ENCODE results near the gene RSBN1.
"Not testable (repeated sequence)": the region's sequence is repeated elsewhere in the genome, so short reads cannot be mapped to it uniquely, and the experiment has no call there.

The RSBN1 gene

DNA sequence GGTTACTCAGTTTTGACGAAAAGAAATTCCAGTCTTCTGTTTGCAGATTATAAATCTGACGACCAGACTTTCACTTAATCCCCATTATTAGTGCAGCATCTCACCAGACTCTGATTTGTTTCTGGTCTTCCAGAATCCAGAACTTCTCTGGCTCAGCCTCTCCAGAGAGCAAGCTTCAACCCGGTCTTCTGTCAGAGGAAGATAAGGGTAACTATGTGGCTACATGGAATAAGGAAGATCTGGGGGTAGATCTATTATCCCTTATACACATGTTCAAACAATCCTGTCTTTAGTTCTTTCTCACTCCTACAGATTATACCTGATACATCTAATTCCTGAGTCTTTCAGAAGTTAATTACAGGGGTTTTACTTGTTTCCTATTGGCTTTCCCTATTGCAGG is 62.9 kb downstream of the RSBN1 start:
- in situ Hi-C loops (cut with MboI; ENCODE audit: low sequenced_read_pairs), result no loop called here

DNA sequence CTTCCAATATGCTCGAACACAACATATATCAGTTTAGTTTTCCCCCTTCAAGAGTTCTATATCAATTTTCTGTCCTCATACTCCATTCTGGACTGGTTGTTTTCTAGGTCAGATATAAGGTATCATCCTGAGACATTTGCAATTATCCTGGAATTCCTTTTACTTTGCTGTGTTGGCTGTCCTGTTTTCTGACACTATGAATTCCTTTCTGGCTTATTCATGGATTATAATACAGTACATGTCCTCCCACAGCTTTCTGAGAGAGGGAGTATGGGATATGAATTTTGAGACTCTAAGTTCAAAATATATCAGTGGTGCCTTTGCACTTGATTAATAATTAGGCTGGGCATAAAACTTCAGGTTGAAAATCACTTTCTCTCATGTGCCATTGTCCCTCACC is 64.9 kb downstream of the RSBN1 start:
- in situ Hi-C loops (cut with MboI; ENCODE audit: low sequenced_read_pairs), result no loop called here

DNA sequence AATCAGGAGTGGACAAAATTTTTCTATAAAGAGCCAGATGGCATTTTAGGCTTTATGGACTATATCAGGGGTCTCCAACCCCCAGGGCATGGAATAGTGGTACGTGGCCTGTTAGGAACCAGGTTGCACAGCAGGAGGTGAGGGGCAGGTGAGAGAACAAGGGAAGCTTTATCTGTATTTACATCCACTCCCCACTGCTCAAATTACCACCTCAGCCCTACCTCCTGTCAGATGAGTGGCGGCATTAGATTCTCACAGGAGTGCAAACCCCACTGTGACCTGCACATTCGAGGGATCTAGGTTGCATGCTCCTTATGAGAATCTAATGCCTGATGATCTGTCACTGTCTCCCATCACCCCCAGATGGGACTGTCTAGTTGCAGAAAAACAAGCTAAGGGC is 66.9 kb downstream of the RSBN1 start:
- in situ Hi-C loops (cut with MboI; ENCODE audit: low sequenced_read_pairs), result no loop called here

DNA sequence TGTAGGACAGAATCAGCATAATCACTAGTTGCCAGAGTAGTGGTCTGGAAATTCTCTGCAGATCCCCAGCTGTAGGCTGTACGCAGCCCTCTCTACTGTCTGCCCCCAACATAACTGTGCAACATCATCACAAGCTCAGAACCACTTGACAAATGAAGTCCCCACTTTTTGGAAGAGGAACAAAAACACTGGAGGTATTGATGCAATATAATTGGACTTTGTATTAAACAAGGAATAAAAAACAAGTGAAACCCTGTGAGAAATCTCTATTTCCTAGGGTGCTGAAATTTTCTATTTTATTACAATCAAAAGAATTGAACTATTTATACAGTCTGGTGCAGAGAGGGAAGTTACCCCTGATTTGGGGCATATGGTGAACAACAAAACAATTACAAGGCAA is 68.2 kb downstream of the RSBN1 start:
- in situ Hi-C loops (cut with MboI; ENCODE audit: low sequenced_read_pairs), result no loop called here

DNA sequence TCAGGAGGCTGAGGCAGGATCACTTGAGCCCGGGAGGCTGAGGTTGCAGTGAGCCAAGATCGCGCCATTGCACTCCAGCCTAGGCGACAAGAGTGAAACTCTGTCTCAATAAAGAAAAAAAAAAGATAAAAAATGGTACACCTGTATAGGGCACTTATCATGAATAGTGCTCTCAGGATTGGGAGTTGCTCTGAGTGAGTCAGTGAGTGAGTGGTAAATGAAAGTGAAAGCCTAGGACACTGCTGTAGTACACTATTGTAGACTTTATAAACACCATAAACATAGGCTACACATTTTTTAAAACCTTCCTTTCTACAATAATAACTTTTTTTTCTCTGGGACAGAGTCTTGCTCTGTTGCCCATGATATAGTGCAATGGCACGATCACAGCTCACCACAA is 69.8 kb downstream of the RSBN1 start:
- in situ Hi-C loops (cut with MboI; ENCODE audit: low sequenced_read_pairs), result no loop called here

DNA sequence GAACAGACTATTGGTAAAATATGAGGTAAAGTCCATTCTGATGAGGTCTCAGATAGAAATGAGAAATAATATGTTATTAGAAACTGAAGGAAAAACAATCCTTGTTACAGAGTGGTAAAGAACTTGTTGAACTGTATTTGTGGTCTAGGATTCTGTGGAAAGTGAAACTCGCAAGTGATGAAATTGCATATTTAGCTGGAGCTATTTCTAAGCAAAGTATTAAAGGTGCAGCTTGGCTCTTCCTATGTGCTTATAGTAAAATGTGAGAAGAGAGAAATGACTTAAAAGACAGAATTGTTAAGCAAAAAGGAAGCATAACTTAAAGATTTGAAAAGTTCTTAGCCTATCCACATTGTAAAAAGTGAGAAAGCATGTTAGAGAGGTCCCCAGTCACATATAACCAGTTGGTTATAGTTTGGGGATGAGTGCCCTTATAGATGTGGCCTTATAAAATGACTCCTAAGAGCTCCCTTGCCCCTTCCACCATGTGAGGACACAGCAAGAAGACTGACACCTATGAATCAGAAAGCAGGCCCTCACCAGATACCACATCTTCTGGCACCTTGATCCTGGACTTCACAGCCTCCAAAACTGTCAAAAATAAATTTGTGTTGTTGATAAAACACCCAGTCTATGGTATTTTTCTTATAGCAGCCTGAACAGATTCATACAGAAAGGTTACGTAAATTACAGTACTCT is 77.8 kb downstream of the RSBN1 start:
- in situ Hi-C loops (cut with MboI; ENCODE audit: low sequenced_read_pairs), result no loop called here

DNA sequence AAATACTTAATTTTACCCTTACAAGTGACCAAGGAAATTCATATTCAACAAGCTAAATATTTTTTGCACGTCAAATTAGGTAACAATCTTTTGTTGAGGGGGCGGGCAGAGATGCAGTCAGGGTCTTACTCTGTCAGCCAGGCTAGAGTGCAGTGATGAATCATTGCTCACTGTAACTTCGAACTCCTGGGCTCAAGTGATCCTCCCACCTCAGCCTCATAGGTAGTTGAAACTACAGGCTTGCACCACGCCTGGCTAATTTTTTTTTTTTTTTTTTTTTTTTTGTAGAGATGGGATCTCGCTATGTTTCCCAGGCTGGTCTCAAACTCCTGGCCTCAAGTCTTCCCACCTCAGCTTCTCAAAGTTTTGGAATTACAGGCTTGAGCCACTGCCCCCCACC is 79.5 kb downstream of the RSBN1 start:
- in situ Hi-C loops (cut with MboI; ENCODE audit: low sequenced_read_pairs), result no loop called here

DNA sequence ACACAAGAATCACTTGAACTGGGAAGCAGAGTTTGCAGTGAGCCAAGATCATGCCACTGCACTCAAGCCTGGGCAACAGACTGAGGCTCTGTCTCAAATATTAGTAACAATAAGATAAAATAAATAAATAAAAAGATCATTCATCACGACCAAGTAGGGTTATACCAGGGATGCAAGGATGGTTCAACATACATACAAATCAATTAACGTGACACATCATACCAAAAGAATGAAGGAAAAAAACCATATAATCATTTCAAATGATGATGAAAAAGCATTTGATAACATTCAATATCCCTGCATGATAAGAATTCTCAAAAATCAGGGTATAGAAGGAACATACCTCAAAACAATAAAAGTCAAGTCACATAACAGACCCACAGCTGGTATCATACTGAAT is 91.3 kb downstream of the RSBN1 start:
- in situ Hi-C loops (cut with MboI; ENCODE audit: low sequenced_read_pairs), result no loop called here

DNA sequence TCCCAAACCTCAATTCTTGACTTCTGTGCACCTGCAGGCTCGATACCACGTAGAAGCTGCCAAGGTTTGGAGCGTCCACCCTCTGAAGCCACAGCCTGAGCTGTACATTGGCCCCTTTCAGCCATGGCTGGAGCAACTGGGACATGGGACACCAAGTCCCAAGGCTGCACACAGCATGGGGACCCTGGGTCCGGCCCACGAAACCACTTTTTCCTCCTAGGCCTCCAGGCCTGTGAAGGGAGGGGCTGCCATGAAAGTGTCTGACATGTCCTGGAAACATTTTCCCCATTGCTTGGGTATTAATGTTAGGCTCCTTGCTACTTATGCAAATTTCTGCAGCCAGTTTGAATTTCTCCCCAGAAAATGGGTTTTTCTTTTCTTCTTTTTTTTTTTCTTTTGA is 93.7 kb downstream of the RSBN1 start:
- in situ Hi-C loops (cut with MboI; ENCODE audit: low sequenced_read_pairs), result not testable (repeated sequence)

DNA sequence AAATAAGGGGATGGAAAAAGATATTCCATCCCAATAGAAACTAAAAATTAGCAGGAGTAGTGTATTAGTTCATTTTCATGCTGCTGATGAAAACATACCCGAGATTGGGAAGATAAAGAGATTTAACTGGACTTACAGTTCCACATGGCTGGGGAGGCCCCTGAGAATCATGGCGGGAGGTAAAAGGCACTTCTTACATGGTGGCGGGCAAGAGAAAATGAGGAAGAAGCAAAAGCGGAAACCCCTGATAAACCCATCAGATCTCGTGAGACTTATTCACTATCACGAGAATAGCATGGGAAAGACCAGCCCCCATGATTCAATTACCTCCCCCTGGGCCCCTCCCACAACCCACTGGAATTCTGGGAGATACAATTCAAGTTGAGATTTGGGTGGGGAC is 94.8 kb downstream of the RSBN1 start:
- in situ Hi-C loops (cut with MboI; ENCODE audit: low sequenced_read_pairs), result not testable (repeated sequence)

DNA sequence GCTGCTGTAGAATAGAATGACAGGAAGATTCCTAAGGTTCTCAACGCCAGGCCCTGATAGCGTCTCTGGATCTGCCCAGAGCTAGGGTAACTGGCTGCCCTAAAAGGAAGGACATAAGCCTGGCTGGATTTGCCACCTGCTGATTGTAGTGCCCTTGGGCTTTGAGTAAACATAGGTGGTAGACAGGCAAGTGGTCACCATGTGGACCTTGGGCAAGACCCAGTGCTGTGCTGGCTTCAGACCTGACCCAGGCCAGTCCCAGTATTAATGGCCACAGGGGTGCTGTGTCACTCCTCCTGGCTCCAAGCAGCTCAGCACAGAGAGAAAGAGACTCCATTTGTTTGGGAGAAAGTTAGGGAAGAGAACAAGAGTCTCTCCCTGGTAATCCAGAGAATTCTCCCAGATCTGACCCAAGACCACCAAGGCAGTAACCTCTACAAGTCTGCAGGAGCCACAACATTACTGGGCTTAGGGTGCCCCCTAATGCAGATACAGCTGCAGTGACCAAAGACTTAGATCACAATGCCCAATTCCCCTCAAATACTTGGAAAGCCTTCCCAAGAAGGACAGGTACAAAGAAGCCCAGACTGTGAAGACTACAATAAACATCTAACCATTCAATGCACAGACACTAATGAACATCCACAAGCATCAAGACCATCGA is 97.5 kb downstream of the RSBN1 start:
- in situ Hi-C loops (cut with MboI; ENCODE audit: low sequenced_read_pairs), result no loop called here

Measured in HL-60/S4 treated with retinoic acid at 250 ng/mL for 4 days and 3 days (cell line).